Neural progenitor cell (in vitro differentiated cells): ENCODE results near the gene TRIM15. TPM values are rescaled to one million over a fixed set of nuclear protein-coding genes. Genes with fewer than 3 reads are reported as not detected.
"Not testable (repeated sequence)": the region's sequence is repeated elsewhere in the genome, so short reads cannot be mapped to it uniquely, and the experiment has no call there.

Experiments
- DNase-seq: peaks from one replicate; pipeline ENCODE4 v3.0.0-alpha.2; 2016; ENCODE audit warnings: low spot score
- H2AFZ ChIP-seq: fragments of 200-600 bp; sonication (generic); replicated peaks from 2 replicates; pipeline ENCODE4 v1.6.1; 2016; ENCODE audit warnings: antibody characterized with exemption
- H3F3A ChIP-seq: fragments of 200-600 bp; sonication (generic); 2 replicates; pipeline ENCODE4 v1.6.1; 2016; ENCODE audit warnings: antibody characterized with exemption, low read depth
- H3K27ac ChIP-seq: fragments of 200-600 bp; sonication (generic); 2 replicates; pipeline ENCODE4 v1.5.1; 2016; ENCODE audit warnings: mild to moderate bottlenecking
- H3K27me3 ChIP-seq: fragments of 200-600 bp; sonication (generic); 2 replicates; pipeline ENCODE4 v1.6.1; 2016; ENCODE audit warnings: mild to moderate bottlenecking, moderate library complexity
- H3K36me3 ChIP-seq: fragments of 200-600 bp; sonication (generic); 2 replicates; pipeline ENCODE4 v1.5.1; 2016
- H3K4me1 ChIP-seq: fragments of 200-600 bp; sonication (generic); 2 replicates; pipeline ENCODE4 v1.6.1; 2016; ENCODE audit warnings: mixed run types
- H3K4me2 ChIP-seq: fragments of 200-600 bp; sonication (generic); 2 replicates; pipeline ENCODE4 v1.6.1; 2016
- H3K4me3 ChIP-seq: fragments of 200-600 bp; sonication (generic); 2 replicates; pipeline ENCODE4 v1.5.1; 2016
- H3K79me2 ChIP-seq: fragments of 200-600 bp; sonication (generic); 2 replicates; pipeline ENCODE4 v1.6.1; 2016; ENCODE audit warnings: low read depth
- H3K9ac ChIP-seq: fragments of 200-600 bp; sonication (generic); 2 replicates; pipeline ENCODE4 v1.6.1; 2016
- H3K9me3 ChIP-seq: fragments of 200-600 bp; sonication (generic); 2 replicates; pipeline ENCODE4 v1.5.1; 2016; ENCODE audit warnings: low read depth
- H4K20me1 ChIP-seq: fragments of 200-600 bp; sonication (generic); 2 replicates; pipeline ENCODE4 v1.6.1; 2016; ENCODE audit warnings: low read depth
- H3K27ac Mint-ChIP-seq: 3 replicates; pipeline ENCODE4 v1.8.0; 2021; ENCODE audit warnings: mixed read lengths
- H3K27me3 Mint-ChIP-seq: 2 replicates; pipeline ENCODE4 v1.8.0; 2022; ENCODE audit warnings: low read depth, mild to moderate bottlenecking, inconsistent platforms, moderate library complexity, mixed read lengths; ENCODE audit not compliant: insufficient read depth
- H3K36me3 Mint-ChIP-seq: 3 replicates; pipeline ENCODE4 v1.8.0; 2021; ENCODE audit warnings: mixed read lengths
- H3K4me1 Mint-ChIP-seq: 3 replicates; pipeline ENCODE4 v1.8.0; 2021; ENCODE audit warnings: mixed read lengths
- H3K4me3 Mint-ChIP-seq: 3 replicates; pipeline ENCODE4 v1.8.0; 2021; ENCODE audit warnings: mild to moderate bottlenecking, moderate library complexity, mixed read lengths
- H3K9me3 Mint-ChIP-seq: 3 replicates; pipeline ENCODE4 v1.8.0; 2020; ENCODE audit warnings: mixed read lengths
- EZH2 ChIP-seq: fragments of 200-600 bp; sonication (generic); IDR thresholded peaks from 2 replicates; pipeline ENCODE4 v1.6.1; 2017; ENCODE audit warnings: antibody characterized with exemption, mild to moderate bottlenecking, moderate library complexity
- EZH2phosphoT487 ChIP-seq: fragments of 200-600 bp; sonication (generic); IDR thresholded peaks from 2 replicates; pipeline ENCODE4 v1.6.1; 2017; ENCODE audit warnings: antibody characterized with exemption
- total RNA-seq: library from RNA; depleted of rRNA; stranded (reverse); fragments of >200 nt; gene quantifications from 2 replicates; pipeline ENCODE4 v1.2.3, GENCODE V29; 2015; ENCODE audit warnings: low replicate concordance
- TF ChIP-seq, protein P1 (sequence below): fragments of 200-600 bp; sonication (generic); IDR thresholded peaks from 2 replicates; pipeline ENCODE4 v1.5.1; 2017; ENCODE audit warnings: antibody characterized with exemption, mild to moderate bottlenecking

The TRIM15 gene
- total RNA-seq: not detected in 2 replicates

DNA sequence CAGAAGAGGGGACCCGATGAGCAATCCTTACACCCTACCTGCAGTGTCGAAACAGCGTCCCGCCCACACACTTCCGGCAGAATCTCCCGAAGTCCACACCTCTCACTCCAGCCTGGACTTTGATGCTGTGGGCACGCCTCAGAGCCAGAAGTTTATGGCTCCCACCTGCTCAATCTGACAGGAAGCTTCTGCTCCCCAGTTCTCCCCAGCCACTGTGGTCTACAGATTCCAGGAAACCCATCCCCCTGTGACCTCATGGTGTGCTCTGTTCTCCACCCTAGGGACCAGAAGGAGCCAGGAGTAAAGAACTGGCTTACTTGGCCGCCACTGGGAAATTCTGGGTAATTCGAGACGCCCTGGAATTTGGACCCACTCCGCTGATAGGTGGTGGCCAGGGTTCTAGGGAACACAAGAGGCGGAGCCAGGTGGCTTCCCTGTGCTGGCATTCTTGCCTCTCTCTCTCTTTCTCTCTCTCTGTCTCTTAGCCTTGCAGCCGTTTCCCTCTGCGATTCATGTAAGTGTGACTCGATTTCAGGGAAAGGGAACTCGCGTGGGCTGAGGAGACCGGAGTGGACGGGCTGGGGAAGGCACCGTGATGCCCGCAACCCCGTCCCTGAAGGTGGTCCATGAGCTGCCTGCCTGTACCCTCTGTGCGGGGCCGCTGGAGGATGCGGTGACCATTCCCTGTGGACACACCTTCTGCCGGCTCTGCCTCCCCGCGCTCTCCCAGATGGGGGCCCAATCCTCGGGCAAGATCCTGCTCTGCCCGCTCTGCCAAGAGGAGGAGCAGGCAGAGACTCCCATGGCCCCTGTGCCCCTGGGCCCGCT is at the start of gene TRIM15:
Gene TRIM15, plus strand, starts transcription at position 457 of the 828 bp plus-strand sequence. Its CDS starts 139 bp downstream, at position 596.
- no peaks in the 10 kb centered on the region for H3K9me3 Mint-ChIP-seq
- no peaks in the 10 kb centered on the region for H3K36me3 Mint-ChIP-seq
- Histone ChIP-seq H3K36me3 (no peaks in the 10 kb centered on the region), H3K27ac (no peak within 1 kb of the TSS), H2AFZ (peak within 1 kb of the TSS; percentile 26), H3K4me1 (no peaks in the 10 kb centered on the region), H3K4me3 (no peak within 1 kb of the TSS), H3K27me3 (peaks cover 37% of the 10 kb centered on the region), H3K79me2 (no peaks in the 10 kb centered on the region), H4K20me1 (no peaks in the 10 kb centered on the region), H3K4me2 (no peak within 1 kb of the TSS), H3F3A (no peaks in the 10 kb centered on the region), H3K9me3 (no peaks in the 10 kb centered on the region), H3K9ac (no peak within 1 kb of the TSS)
- H3K4me1 Mint-ChIP-seq: no peaks in the 10 kb centered on the region
- H3K27me3 Mint-ChIP-seq: peaks cover 10% of the 10 kb centered on the region
- TF ChIP-seq EZH2 (no peak), EZH2phosphoT487 (no peak)
- TF ChIP-seq, protein P1, sequence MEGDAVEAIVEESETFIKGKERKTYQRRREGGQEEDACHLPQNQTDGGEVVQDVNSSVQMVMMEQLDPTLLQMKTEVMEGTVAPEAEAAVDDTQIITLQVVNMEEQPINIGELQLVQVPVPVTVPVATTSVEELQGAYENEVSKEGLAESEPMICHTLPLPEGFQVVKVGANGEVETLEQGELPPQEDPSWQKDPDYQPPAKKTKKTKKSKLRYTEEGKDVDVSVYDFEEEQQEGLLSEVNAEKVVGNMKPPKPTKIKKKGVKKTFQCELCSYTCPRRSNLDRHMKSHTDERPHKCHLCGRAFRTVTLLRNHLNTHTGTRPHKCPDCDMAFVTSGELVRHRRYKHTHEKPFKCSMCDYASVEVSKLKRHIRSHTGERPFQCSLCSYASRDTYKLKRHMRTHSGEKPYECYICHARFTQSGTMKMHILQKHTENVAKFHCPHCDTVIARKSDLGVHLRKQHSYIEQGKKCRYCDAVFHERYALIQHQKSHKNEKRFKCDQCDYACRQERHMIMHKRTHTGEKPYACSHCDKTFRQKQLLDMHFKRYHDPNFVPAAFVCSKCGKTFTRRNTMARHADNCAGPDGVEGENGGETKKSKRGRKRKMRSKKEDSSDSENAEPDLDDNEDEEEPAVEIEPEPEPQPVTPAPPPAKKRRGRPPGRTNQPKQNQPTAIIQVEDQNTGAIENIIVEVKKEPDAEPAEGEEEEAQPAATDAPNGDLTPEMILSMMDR: no peak
- H3K4me3 Mint-ChIP-seq: peak within 1 kb of the TSS; percentile 1
- DNase-seq: peak; percentile 13
- no peak within 1 kb of the TSS for H3K27ac Mint-ChIP-seq

DNA sequence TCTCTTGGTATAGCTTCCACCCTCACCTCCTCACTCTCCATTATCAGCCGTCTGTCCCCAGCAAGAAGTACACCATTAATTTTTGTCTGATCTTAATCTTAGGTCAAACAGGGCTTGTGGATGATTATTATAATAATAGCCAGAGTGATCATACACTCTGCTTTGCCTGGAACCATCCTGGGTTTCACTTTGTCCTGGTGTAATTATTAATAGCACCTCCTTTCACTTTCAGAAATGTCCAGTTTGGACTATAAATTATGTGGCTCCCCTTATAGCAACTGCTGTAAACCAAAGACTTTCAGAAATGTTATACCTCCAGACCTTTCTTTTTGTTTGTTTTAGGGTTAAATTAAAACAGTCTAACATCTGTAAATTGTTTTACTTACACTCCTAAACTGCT is 49.5 kb upstream of the TRIM15 start:
- H3K9ac ChIP-seq: no peak overlapping the region
- Mint-ChIP-seq H3K9me3 (no peaks in the 10 kb centered on the region), H3K36me3 (no peaks in the 10 kb centered on the region), H3K4me3 (no peak overlapping the region), H3K27me3 (peaks cover 21% of the 10 kb centered on the region), H3K27ac (no peak overlapping the region), H3K4me1 (no peaks in the 10 kb centered on the region)
- H3K4me3 ChIP-seq: no peak overlapping the region
- H3K79me2 ChIP-seq: no peaks in the 10 kb centered on the region
- H3K4me1 ChIP-seq: no peaks in the 10 kb centered on the region
- H3K9me3 ChIP-seq: no peaks in the 10 kb centered on the region
- H3K27ac ChIP-seq: no peak overlapping the region
- H3K4me2 ChIP-seq: no peak overlapping the region
- no peak for DNase-seq
- TF ChIP-seq EZH2phosphoT487 (no peak), EZH2 (no peak)
- TF ChIP-seq, protein P1: no peak
- no peaks in the 10 kb centered on the region for H3F3A ChIP-seq
- no peaks in the 10 kb centered on the region for H3K36me3 ChIP-seq
- peaks cover 83% of the 10 kb centered on the region for H3K27me3 ChIP-seq
- H4K20me1 ChIP-seq: no peaks in the 10 kb centered on the region
- H2AFZ ChIP-seq: no peak overlapping the region

- Histone ChIP-seq H3F3A (no peaks in the 10 kb centered on the region), H3K9me3 (no peaks in the 10 kb centered on the region), H3K36me3 (no peaks in the 10 kb centered on the region), H3K27me3 (peaks cover 60% of the 10 kb centered on the region), H3K9ac (no peak overlapping the region), H3K4me1 (no peaks in the 10 kb centered on the region), H2AFZ (no peak overlapping the region), H3K4me2 (no peak overlapping the region), H3K27ac (no peak overlapping the region), H3K79me2 (no peaks in the 10 kb centered on the region), H4K20me1 (no peaks in the 10 kb centered on the region), H3K4me3 (no peak overlapping the region)
- H3K4me3 Mint-ChIP-seq: no peak overlapping the region
- no peaks in the 10 kb centered on the region for H3K4me1 Mint-ChIP-seq
- H3K9me3 Mint-ChIP-seq: no peaks in the 10 kb centered on the region
- TF ChIP-seq EZH2: no peak
- TF ChIP-seq, protein P1: peak; percentile 22
- no peak overlapping the region for H3K27ac Mint-ChIP-seq
- peaks cover 14% of the 10 kb centered on the region for H3K27me3 Mint-ChIP-seq
- no peak for DNase-seq
- H3K36me3 Mint-ChIP-seq: no peaks in the 10 kb centered on the region
Observed at GRCh38 chr6:30116724-30117123, 46.6 kb upstream of the TRIM15 start.

DNA sequence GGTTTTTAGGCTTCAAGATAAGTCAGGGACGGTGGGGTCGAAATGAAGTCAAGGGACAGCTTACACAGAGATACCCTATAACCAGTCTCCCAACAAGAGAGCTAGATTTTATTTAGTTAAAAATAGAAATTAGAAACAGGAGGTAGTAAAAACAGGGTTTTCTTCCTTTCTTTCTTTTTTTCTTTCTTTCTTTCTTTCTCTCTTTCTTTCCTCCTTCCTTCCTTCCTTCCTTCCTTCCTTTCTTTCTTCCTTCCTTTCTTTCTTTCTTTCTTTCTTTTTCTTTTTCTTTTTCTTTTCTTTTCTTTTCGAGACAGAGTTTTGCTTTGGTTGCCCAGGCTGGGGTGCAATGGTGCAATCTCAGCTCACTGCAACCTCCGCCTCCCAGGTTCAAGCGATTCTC is 44.7 kb upstream of the TRIM15 start:
- not testable (repeated sequence) for H3K4me2 ChIP-seq, H3K9ac ChIP-seq, H3K9me3 ChIP-seq, H3F3A ChIP-seq, H3K36me3 ChIP-seq, H3K27ac Mint-ChIP-seq, H3K4me1 ChIP-seq, DNase-seq, H3K4me3 Mint-ChIP-seq, H4K20me1 ChIP-seq, H3K27ac ChIP-seq, H3K4me1 Mint-ChIP-seq, H3K36me3 Mint-ChIP-seq, H3K9me3 Mint-ChIP-seq, H3K4me3 ChIP-seq, H3K27me3 Mint-ChIP-seq, H2AFZ ChIP-seq, H3K79me2 ChIP-seq
- H3K27me3 ChIP-seq: peaks cover 60% of the 10 kb centered on the region
